Activated B cell treated with CpG ODN at 0.5 μM for 24 hours (primary cell): ENCODE results near the gene CYP46A1. TPM values are rescaled to one million over a fixed set of nuclear protein-coding genes. Genes with fewer than 3 reads are reported as not detected.

Source experiments
- ATAC-seq: fragments of 200-7000 bp; cut with Tn5 transposase; one replicate; pipeline ENCODE4 v1.10.0; 2021; ENCODE audit warnings: low read depth, mild to moderate bottlenecking, moderate library complexity
- CTCF ChIA-PET: fragments of 350-600 bp; sonication (Branson Sonifier 250); formaldehyde crosslinking; loops from one replicate; lab custom pipeline; 2021; ENCODE audit warnings: antibody characterized with exemption; lab: Charles Lee
- POLR2A ChIA-PET: fragments of 350-600 bp; sonication (Branson Sonifier 250); formaldehyde crosslinking; loops from one replicate; lab custom pipeline; 2021; ENCODE audit warnings: antibody characterized with exemption; lab: Charles Lee
- DNase-seq: peaks from one replicate; pipeline ENCODE4 v3.0.0; 2022
- H3K27ac Mint-ChIP-seq: one replicate; pipeline ENCODE4 v1.8.0; 2020; ENCODE audit warnings: mixed read lengths
- H3K27me3 Mint-ChIP-seq: one replicate; pipeline ENCODE4 v1.8.0; 2021; ENCODE audit warnings: mixed read lengths
- H3K36me3 Mint-ChIP-seq: one replicate; pipeline ENCODE4 v1.8.0; 2021; ENCODE audit warnings: low read depth, mixed read lengths
- H3K4me1 Mint-ChIP-seq: one replicate; pipeline ENCODE4 v1.8.0; 2021; ENCODE audit warnings: mixed read lengths
- H3K4me3 Mint-ChIP-seq: one replicate; pipeline ENCODE4 v1.8.0; 2020; ENCODE audit warnings: mild to moderate bottlenecking, mixed read lengths
- H3K9me3 Mint-ChIP-seq: one replicate; pipeline ENCODE4 v1.8.0; 2020; ENCODE audit warnings: mixed read lengths
- CTCF ChIP-seq: fragments of 200-600 bp; IDR thresholded peaks from one replicate; pipeline ENCODE4 v1.8.0; 2022; ENCODE audit warnings: antibody characterized with exemption, mild to moderate bottlenecking
- intact Hi-C: fragments of 100-400 bp; cut with micrococcal nuclease; formaldehyde crosslinking; loops from one replicate; pipeline ENCODE4 v1.15.1; 2024
- total RNA-seq: library from RNA; stranded (reverse); gene quantifications from 2 replicates; pipeline ENCODE4 v1.2.3, GENCODE V29; 2022

The CYP46A1 gene
- total RNA-seq, 1 donor from 2014 or later, result not detected

DNA sequence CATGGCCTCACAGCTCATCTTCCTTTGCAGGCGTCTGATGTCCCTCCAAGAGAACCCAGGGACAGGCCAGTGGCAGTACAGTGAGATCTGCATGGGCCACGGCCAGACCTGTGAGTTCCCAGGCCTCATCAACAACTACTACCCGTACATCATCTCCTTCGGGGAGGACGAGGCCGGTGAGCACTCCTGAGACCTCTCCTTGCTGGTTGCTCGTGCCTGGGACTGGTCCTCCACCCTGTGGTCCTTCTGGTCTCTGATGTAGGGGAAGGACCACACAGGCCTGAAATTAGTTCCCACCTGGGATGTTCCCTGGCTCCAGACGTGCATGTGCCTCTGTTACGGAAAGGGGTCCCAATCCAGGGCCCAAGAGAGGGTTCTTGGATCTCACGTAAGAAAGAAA is 21.3 kb upstream of the CYP46A1 start:
- intact Hi-C loops, result no loop called here
- no peak for TF ChIP-seq CTCF
- peaks cover 42% of the 10 kb centered on the region for H3K27me3 Mint-ChIP-seq
- ATAC-seq, result no peak
- ChIA-PET POLR2A (no interaction called here), CTCF (no interaction called here)
- no peaks in the 10 kb centered on the region for H3K9me3 Mint-ChIP-seq
- H3K4me3 Mint-ChIP-seq, result no peak overlapping the region
- H3K36me3 Mint-ChIP-seq, result no peaks in the 10 kb centered on the region
- no peak overlapping the region for H3K27ac Mint-ChIP-seq
- no peak for DNase-seq
- H3K4me1 Mint-ChIP-seq, result peaks cover 13% of the 10 kb centered on the region

- no peak overlapping the region for H3K27ac Mint-ChIP-seq
- no peak for TF ChIP-seq CTCF
- no peak overlapping the region for H3K4me3 Mint-ChIP-seq
- intact Hi-C loops, result no loop called here
- POLR2A ChIA-PET, result no interaction called here
- no peak for DNase-seq
- H3K9me3 Mint-ChIP-seq, result no peaks in the 10 kb centered on the region
- peaks cover 37% of the 10 kb centered on the region for H3K27me3 Mint-ChIP-seq
- CTCF ChIA-PET, result no interaction called here
- peaks cover 13% of the 10 kb centered on the region for H3K4me1 Mint-ChIP-seq
- ATAC-seq, result no peak
- H3K36me3 Mint-ChIP-seq, result no peaks in the 10 kb centered on the region
Observed at GRCh38 chr14:99663386-99664057, 20.6 kb upstream of the CYP46A1 start.

DNA sequence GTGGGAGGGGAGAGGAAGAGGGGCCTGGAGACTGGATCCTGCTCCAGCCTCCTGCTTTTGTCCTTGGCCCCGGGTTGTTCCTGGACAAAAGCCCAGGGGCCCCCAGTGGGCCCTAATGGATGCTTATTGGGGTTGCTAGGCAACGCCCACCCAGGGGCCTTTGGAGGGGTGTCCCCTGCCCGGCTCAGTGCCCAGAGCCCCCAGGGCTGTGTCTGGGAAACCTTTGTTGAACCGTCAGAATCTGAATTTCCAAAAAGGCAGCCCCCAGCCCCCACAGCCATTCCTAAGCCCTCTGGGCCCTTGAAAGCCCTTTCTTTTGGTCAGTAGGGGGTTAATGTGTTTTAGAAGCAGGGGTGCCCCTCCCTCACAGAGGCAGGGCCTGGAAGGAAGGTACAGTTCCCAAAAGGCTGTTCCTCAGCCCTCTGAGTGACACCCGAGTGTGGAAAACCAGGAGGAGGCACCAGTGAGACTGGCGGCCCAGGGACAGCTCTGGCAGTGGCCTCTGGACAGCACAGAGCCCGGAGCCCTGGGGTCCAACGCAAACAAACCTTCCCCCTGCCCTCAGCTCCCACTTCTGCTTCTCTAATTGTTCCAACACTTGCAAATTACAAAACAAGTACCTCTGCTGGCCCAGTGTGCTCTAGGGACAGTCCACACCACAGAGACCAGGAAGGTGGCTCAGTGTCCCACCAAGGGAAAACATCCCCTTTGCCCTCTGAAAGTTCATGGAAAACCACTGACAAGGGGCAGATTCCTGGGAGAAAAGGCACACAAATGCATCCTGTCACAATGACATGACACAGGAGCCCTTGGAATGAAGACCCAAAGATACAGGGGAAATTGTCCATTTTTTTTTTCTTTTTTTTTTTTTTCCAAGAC is 19.8 kb upstream of the CYP46A1 start:
- Mint-ChIP-seq H3K36me3 (no peaks in the 10 kb centered on the region), H3K27me3 (peaks cover 31% of the 10 kb centered on the region), H3K4me3 (no peak overlapping the region), H3K4me1 (peaks cover 11% of the 10 kb centered on the region), H3K27ac (no peak overlapping the region), H3K9me3 (no peaks in the 10 kb centered on the region)
- no peak for TF ChIP-seq CTCF
- intact Hi-C loops, result no loop called here
- ATAC-seq (no peak), DNase-seq (no peak)
- ChIA-PET CTCF (no interaction called here), POLR2A (no interaction called here)

GRCh38 chr14:99664937-99665273 is 19.2 kb upstream of the CYP46A1 start:
- no peak for TF ChIP-seq CTCF
- POLR2A ChIA-PET, result no interaction called here
- no peak for ATAC-seq
- CTCF ChIA-PET, result no interaction called here
- no peak overlapping the region for H3K4me3 Mint-ChIP-seq
- H3K27ac Mint-ChIP-seq, result no peak overlapping the region
- no peaks in the 10 kb centered on the region for H3K36me3 Mint-ChIP-seq
- no peaks in the 10 kb centered on the region for H3K9me3 Mint-ChIP-seq
- intact Hi-C loops, result no loop called here
- peaks cover 31% of the 10 kb centered on the region for H3K27me3 Mint-ChIP-seq
- peaks cover 11% of the 10 kb centered on the region for H3K4me1 Mint-ChIP-seq
- no peak for DNase-seq

DNA sequence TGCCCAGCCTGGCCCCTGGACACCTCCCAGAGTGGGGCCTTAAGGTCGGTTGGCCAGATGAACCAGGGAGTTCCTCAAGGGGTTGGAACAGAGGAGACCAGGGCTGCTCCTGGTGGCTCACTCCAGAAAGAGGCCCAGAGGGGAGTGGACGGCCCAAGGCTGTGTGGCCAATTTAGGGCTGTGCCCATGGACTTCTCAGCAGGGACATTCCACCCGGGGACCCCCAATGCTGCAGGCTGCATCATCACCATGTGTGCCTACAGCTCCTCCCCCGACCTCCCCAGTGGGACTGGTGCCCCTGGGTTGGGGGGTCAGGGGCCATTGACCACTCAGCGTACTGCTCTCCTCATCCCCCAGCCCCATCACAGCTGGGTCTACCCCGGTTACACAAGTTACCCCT is 17.6 kb upstream of the CYP46A1 start:
- Mint-ChIP-seq H3K9me3 (no peaks in the 10 kb centered on the region), H3K36me3 (no peaks in the 10 kb centered on the region), H3K27ac (no peak overlapping the region), H3K4me1 (peaks cover 9% of the 10 kb centered on the region), H3K27me3 (peaks cover 25% of the 10 kb centered on the region), H3K4me3 (no peak overlapping the region)
- TF ChIP-seq CTCF, result no peak
- DNase-seq (no peak), ATAC-seq (no peak)
- POLR2A ChIA-PET, result no interaction called here
- CTCF ChIA-PET, result no interaction called here
- intact Hi-C loops, result no loop called here
